GM19395 (cell line): Measurements from ENCODE around the gene HSD17B12.

Experiments
- ATAC-seq: cut with Tn5 transposase; IDR thresholded peaks from one replicate; pipeline ENCODE4 v1.9.1; 2021; ENCODE audit warnings: mild to moderate bottlenecking, moderate library complexity; ENCODE audit not compliant: unreplicated experiment

The HSD17B12 gene

GRCh38 chr11:43856993-43857392 is 176.5 kb downstream of the HSD17B12 start:
- no peak for ATAC-seq

DNA sequence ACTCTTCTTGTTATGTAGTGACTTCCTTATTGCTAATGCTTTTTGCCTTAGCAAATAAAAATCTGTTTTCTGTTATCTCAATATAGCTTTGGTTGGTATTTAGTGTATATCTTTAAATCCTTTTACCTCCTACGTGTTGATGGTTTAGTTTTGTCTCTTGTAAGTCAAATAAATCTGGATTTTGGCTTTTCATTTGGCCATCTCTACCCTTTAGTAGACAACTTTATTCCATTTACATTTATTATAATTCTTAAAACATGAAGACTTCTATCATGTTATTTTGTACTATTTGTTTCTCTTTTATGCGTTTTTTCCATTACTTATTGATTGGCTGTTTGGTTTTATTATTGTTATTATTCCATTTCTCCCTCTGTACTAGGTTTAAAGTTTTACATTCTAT is 180.6 kb downstream of the HSD17B12 start:
- ATAC-seq = no peak

DNA sequence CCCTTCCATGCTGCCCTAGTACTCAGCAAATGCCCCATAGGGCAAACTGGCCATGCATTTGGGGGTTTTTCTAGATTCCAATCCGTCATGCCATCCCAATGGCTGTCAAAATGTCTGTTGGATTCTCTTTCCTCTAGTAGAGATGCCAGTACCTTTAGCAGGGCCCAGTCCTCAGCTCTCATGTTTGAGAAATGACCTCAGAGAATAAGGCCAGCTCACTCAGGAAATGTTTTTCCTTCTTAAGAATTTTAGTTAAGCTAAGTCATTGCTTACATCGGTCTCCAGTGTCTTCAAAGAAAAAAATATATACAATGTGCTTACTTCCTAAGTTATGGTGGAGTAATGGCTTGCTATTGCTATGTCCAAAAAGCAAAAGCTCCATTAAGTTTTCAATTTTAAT is 186.0 kb downstream of the HSD17B12 start:
- no peak for ATAC-seq

- ATAC-seq = no peak
These were observed 186.4 kb downstream of the HSD17B12 start for GRCh38 chr11:43866969-43867368.

DNA sequence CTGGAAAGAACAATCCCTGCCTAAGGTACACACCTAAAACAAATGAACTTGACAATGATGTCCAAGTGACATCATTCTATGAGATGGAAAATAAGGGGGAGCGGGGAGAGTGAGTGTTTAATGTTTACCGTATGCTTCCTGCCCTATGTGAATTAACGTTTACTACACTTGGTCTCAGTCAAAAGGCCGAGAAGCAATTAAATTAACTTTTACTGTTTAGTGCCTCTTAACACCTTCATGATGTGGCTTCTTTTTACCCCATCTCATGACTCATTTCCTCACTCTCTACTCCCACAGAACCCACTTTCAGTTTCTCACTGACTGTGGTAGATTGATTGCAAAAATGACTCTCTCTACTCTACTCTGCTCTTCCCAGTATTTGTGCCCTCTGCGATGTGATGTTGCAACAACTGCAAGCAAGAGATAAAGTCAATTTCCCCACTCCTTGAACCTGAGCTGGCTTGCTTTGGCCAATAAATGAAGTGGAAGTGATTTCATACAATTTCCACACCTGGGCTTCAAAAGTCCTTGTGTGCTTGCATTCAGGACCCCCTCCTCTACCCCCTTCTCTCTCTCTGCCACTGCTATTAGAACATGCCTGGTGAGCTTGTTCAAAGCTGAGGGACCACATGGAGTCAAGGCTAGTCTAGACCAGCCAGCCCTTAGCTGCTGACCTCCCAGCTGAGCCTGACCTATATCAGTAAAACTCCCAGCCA is 188.5 kb downstream of the HSD17B12 start:
- peak; percentile 100 for ATAC-seq

- no peak for ATAC-seq
These were observed 190.5 kb downstream of the HSD17B12 start for GRCh38 chr11:43871051-43871450.

DNA sequence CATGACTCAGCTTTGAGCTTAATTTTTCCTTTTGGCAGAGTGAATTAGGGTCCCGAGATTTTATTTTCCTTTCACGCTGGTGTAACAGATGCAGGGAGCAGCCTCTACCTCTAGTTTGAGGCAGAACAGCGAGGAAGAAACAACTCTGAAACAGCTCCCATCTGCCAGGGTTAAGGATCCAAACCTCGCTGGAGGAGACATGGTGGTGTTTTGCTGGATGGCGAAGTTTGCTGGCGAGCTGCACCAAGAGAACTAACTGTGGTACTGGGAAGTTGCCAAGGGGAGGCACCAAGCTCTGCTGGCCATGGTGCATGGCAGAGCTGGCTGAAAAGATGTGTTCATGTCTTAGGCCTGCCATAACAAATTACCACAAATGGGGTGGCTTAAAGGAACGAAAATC is 192.5 kb downstream of the HSD17B12 start:
- no peak for ATAC-seq

DNA sequence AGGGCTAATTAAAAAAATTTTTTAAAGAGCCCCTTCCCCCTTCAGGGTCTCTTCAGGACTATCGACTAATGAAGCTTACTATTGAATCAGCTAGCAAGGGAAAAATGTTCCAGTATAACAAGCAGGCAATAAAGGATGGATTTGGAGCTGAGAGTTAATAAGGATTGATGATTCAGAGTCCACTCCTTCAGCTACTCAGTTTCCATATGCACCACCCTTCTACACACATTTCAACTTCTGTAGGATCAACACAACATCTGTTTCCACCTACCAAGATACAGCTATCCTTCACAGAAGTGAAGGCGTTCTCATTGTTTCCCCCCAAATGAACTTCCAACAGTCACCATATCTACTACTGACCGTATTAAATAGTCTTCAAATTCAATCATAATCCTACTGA is 193.5 kb downstream of the HSD17B12 start:
- no peak for ATAC-seq

DNA sequence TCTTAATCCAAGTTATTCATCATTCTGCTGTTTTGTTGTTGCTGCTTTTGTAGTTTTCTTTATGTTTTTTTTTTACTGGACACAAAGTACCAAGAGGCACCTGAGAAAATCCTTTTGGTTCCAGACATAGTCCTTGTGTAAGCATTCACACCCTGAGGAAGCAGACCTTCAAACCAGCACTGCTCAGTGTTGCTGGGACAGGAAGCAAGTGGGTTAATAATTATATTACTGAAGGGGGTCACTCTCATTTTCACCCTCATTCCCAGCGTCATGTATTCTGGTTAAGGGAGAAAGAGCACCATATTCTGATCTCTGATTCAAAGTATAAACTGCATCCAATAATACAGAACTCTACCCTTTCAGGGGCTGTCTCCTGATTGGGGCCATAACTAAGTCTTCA is 194.2 kb downstream of the HSD17B12 start:
- ATAC-seq = peak; percentile 84

- ATAC-seq = peak; percentile 5
These were observed 199.5 kb downstream of the HSD17B12 start for GRCh38 chr11:43879789-43880639.

DNA sequence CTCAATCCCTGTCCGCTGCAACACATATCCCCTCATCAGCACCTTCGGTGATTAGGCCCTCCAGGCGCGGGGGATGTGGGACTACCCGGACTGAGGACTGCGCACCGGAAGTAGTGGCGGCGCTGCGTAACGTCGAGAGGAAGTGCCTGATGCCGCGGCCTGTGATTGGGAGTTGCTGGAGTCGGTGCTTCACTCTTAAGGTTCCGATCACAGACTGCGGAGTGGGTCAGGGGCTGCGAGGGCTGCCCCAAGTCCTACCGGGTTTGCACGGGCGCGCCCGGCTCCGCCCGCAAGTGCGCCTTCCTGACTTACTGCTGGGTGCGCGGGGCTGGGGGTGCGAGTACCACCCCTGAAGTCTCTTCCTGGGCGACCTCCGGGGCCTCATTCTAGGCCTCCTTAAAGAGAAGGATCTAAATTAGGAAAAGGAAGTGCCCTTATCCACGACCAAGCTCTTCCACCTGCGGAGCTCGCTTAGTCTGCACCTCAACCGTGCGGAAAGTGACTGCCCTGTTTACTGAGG is 200.2 kb downstream of the HSD17B12 start, which contains the start of gene ALKBH3:
ALKBH3 (plus strand) TSS at position 192 of the 520 bp plus-strand sequence. CDS start 1,822 bp downstream, outside the sequence.
- ATAC-seq = peak; percentile 97

- no peak for ATAC-seq
These were observed 212.3 kb downstream of the HSD17B12 start for GRCh38 chr11:43892851-43893250.

DNA sequence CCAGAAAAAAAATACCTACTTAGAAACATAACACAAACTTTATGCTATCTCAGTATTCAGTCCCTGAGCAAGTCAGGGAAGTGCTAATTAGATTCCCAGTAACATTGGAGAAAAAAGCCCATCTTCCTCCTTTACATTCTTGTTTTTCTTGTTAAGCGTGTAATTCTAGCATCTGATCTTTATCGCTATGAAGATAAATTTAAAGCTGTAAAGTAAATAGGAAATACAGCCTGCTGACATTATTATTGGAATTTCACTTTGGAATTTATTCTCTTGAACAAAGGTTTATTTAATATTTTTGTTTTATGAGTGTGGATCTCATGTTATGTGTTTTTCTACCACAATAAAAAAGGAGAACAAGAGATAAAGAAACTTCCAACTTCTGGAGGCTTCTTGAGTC is 214.0 kb downstream of the HSD17B12 start:
- ATAC-seq = no peak

DNA sequence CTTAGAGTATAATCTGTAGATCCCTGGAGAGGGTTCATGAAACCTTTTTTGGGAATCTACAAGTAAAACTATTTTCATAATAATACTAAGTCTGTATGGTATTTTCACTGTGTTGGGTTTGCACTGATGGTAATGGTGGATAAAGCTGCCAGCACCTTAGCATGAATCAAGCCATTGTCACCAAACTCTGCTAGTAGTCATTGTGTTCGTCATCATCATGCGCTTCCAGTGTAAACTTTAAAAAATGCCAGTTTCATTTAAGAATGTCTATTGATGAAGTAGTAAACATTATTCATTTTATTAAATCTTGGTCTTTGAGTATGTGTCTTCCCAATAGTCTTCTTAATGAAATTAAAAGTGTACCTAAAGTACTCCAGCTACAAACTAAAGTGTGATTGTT is 215.1 kb downstream of the HSD17B12 start:
- no peak for ATAC-seq

GRCh38 chr11:43898574-43898973 is 218.0 kb downstream of the HSD17B12 start:
- ATAC-seq = no peak

DNA sequence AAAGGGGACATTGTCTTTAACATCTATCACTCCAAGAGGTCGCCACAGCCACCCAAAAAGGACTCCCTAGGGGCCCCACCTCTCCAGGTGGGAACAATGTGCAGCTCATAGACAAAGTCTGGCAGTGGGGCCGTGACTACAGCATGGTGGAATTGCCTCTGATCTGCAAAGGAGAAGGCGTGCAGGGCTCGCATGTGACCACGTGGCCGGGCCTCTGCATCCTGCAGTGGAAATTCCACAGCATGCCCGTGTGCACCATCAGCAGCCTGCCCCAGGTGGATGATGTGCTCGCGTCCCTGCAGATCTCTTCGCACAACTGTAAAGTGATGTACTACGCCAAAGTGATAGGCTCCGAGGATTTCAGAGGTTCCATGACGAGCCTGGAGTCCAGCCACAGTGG is 218.6 kb downstream of the HSD17B12 start:
- no peak for ATAC-seq

- no peak for ATAC-seq
These were observed 221.0 kb downstream of the HSD17B12 start for GRCh38 chr11:43901551-43901950.

GRCh38 chr11:43903078-43903477 is 222.5 kb downstream of the HSD17B12 start:
- ATAC-seq = no peak

DNA sequence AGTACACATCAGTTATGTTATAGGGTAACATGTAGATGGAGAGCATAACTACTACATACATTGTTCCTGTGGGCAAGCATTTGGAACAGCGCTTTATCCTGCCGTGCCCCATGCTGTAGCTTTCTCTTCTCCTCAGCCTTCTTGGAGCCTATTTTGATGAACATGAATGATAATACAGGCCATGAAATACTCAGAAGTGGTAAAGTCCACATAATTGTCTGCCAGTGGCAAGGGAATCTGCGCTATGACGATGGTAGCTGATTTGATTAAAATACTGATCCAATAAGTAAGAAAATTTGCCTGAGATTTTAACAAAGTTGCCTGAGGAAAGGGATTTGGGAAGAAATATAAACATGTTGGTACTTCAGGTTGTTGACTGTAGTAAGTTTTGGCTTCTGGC is 223.4 kb downstream of the HSD17B12 start:
- no peak for ATAC-seq

- no peak for ATAC-seq
These were observed 224.4 kb downstream of the HSD17B12 start for GRCh38 chr11:43904742-43905535.

- no peak for ATAC-seq
These were observed 225.3 kb downstream of the HSD17B12 start for GRCh38 chr11:43905813-43906241.
